NCI-H524 (cell line): ENCODE results near the gene TRPM8.
"Not testable (repeated sequence)": the region's sequence is repeated elsewhere in the genome, so short reads cannot be mapped to it uniquely, and the experiment has no call there.

Experiments
- DNase-seq, 2 experiments: peaks; one replicate each; lab custom pipeline; 2025; lab: John Stamatoyannopoulos, UW

TRPM8 gene

DNA sequence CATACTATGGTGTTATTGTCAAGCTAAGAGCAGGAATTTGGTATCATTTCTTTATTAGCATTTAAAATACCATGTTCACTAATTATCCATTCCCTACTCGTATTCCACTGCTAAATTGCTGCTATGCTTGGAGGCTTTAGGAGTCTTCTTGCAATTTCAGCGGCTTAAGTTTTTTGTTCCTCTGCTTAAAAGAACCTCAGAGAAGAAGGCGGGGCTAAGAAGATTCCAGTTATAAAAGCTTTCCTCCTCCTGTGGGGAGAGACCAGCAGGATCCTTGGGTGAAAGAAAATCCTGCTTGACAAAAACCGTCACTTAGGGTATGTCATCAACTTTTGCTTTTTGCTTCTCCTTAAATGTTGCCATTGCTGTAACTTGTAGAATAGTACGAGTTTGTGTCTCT, at the start of gene TRPM8:
TSS of gene TRPM8 (plus strand) at position 258 of the 400 bp plus-strand sequence. CDS start 9,165 bp downstream, outside the sequence.
- DNase-seq = no peak

DNA sequence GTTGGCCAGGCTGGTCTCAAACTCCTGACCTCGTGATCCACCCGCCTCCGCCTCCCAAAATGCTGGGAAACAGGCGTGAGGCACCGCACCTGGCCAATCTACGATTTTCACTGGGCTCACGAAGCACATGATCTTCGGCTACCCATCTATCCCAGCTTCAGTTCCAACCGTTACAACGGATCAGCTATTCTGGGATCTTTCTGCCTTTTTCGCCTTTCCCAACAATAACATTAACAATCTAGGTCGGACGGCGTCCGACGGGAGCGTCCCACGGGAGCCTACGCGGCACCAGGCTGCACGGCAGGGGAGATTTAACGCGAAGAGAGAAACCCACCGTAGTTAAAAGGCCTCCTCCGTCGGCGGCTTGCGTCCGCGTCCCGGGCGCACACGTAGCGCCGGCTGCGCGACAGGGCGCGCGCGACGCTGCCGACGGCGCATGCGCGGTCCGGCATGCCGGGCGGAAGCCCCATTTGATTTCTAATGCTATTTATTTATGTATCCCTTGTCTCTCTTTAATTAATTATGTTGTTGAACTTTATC, 49.1 kb upstream of the TRPM8 start, which contains the start of gene MSL3B:
TSS of gene MSL3B (minus strand) at position 394 of the 540 bp plus-strand sequence.
- peak; percentile 22 to 67 for DNase-seq

DNA sequence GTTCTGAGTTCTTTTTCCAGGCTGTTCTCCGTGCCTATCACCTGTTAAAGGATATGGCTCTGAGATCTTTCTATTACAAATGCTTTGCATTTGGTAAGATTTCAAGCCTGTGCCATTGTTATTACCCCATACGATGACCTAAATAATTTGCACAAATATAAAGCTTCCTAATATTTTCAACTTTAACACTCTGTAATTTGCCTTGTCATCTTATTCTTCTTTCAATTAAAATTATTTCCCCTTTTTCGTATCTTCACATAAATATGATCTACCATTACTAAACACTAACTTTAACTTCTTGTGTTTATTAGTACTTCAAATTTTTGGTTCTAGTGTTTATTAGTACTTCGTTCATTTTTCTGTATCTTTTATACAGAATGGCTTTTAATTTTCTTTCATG, 45.7 kb upstream of the TRPM8 start:
- DNase-seq = no peak

DNA sequence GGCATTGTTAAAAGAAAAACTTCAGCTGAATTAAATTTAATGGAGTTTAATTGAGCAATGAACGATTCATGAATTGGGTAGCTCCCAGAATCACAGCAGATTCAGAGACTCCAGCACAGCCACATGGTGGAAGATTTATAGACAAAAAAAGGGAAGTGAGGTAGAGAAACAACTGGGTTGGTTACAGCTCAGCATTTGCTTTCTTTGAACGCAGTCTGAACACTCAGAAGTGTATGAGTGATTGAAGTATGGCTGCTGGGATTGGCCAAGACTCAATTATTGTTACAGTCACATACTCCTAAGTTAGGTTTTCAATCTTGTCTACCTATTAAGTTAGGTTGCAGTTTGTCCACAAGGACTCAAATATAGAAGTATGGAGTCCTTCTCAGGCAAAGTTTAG, 45.0 kb upstream of the TRPM8 start:
- DNase-seq = not testable (repeated sequence)

DNA sequence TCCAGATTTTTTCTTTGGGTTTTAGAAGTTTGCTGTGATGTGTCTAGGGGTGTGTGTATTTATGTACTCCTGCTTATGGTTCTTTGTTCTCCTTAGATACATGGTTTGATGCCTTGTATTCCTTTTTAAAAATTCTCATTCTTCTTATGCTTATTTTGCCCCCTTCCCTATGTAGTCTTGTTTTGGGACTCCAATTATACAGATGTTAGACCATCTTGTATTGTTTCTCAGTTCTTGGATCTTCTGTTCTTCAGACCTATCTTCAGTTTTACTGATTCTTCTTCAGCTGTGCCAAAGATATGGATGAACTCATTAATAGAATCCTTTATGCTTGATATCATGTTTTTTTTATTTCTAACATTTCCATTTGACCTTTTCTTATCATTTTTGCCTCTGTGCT, 34.8 kb upstream of the TRPM8 start:
- DNase-seq = no peak

DNA sequence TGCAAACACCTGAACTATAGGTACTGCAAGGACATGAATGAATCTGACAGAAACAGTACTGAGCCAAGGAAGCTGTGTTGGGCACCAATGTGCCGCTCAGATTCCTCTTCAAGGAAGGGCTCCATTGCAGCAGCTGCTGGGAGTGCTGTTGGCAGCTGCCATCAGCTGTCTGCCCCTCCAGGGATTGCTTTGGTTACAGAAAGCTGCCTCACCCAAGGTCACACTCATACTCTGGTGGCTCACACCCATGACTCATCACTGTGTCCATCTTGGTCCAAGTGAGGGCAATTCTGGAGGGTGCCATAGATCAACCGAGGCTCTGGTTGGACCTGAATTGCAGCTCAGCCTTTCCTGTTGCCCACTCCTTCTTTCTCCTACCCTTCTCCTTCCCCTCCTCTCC, 24.4 kb upstream of the TRPM8 start:
- DNase-seq = no peak

DNA sequence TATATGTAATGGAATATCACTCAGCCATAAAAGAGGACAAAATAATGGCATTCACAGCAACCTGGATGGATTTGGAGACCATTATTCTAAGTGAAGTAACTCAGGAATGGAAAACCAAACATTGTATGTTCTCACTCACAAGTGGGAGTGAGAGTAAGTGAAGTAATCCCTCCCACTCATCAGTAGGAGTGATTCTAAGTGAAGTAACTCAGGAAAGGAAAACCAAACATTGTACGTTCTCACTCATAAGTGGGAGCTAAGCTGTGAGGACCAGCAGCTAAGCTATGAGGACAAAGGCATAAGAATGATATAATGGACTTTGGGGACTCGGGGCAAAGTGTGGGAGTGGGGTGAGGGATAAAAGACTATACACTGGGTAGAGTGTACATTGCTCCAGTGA, 20.9 kb upstream of the TRPM8 start:
- not testable (repeated sequence) for DNase-seq

DNA sequence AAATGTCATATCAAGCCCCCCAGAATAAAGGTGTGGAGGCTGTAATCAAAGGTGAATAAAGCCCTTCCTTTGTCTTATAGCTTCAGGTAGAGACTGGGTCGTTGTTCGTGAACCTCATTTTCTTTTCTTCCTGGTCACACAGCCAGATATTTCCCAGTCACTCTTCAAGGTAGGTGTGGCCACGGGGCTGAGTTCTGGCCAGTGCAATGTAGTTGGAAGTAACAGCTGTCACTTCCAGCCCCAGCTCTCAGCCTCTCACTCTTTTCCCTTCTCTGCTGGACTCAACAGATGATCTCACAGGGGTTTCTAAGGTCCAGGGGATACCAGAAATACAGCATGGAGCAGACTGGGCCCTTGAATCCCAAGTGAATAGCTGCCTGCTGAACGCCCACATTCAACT, 15.8 kb upstream of the TRPM8 start:
- DNase-seq = peak in 1 of 2 experiments; percentile 5

DNA sequence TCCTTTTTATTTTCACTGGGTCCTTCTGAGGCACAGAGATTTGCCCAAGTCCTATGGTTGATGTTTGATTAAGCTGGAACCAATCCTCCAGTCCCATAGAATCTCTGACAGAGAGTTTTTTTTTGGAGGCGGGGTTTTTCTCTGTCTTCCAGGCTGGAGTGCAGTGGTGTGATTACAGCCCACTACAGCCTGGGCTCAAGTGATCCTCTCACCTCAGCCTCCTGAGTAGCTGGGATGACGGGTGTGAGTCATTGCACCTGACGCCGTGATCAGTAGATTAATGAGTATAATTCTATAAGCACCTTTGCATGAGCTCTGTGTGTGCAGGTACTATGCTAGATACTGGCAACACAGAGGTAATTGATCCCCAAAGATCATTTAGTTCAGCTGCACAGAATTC, 15.3 kb upstream of the TRPM8 start:
- DNase-seq = no peak

DNA sequence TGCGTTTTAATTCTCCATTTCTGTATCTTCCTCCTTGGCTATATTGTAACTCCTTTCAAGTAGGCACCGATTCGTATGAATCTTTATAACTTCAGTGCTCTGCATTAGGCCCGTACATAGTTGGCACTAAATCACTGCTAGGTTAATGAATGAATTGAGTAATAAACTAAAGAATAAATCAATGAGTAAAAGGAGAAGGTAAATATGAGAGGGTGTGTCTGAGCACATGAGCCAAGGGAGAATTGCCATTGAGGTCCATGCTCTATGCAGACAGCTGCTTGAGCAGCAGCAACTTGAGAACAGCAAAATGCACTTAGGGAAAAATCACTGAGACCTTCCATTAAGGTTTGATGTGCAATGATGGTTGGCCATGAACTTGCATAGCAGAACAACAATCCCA, 11.2 kb upstream of the TRPM8 start:
- no peak for DNase-seq

DNA sequence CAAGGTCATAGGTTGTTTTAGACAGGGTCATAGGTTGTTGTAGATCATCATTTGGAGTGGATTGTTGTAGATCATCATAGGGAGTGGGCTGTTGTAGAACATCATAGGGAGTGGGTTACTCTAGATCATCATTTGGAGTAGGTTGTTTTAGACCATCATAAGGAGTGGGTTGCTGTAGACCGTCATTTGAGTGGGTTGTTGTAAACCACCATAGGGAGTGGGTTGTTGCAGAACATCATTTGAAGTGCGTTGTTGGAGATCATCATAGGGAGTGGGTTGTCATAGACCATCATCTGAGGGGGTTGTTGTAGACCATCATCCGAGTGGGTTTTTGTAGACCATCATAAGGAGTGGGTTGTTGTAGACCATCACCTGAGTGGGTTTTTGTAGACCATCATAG, 9.5 kb upstream of the TRPM8 start:
- DNase-seq = no peak

DNA sequence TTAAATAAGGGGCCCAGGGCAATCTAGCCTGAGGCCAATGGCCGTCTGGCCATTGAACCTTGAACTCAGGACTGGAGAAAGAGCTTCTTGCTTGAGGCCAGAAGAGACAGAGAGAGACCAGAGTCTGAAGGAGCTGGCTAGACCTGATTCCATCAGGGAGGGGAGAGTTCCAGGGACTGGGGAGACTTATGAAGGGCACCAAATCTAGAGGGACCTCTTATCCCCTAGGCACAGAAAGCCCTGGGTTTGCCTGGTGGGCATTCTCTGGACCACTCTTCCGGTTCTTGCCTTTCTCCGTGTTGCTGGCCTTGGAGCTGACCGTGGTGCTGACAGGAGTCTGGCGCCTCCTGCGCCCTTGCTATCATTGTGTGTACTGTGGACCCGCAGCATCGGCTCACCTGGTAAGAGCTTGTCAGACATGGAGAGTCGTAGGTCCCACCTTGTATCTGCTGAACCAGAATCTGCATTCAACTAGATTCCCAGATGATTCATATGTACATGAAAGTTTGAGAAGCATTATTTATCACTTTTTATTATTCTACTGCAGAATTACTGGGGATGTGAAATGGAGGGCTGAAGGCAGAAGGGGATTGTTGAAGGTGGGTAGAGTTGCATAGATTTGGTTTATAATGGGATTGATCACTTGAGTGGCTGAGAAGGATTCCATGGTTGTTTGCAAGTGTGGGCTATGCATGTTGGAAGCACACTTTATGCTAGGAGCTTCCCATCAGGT, 4.3 kb upstream of the TRPM8 start:
- no peak for DNase-seq

DNA sequence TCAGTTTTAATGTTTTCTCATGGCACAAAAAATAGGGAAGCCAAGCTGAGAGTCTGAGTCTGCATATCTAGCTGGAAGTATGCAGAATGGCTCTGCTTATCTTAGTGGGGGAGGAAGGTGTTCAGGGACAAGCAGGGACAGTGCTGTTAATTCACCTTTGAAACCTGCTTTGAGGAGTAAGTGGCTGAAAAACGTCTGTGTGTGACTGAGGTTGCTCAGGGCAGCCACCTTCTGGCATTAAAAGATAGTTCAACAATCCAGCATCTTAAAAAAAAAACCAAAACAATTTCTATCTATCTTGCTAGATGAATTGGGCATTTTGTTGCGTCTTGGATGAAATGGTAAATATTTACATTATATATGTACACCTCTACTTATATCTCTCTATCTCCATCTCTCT, 2.0 kb upstream of the TRPM8 start:
- peak in 1 of 2 experiments; percentile 28 for DNase-seq

DNA sequence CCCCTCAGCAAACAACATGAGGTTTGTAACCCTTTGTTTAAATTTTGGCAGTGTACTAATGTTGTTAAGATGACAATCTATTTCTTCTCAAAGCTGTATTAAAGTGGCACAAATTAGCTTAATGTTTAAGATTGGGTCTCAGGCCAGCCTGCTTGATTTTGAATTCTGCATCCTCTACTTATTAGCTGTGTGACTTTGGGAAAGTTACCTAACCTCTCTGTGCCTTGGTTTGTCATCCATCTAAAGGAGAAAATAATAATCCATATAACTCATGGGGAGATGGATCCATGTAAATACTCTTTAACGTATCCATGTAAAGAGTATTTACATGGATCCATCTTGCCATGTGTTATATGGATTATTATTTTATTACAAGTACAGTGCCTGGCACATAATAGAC, 2.1 kb downstream of the TRPM8 start:
- DNase-seq = no peak

DNA sequence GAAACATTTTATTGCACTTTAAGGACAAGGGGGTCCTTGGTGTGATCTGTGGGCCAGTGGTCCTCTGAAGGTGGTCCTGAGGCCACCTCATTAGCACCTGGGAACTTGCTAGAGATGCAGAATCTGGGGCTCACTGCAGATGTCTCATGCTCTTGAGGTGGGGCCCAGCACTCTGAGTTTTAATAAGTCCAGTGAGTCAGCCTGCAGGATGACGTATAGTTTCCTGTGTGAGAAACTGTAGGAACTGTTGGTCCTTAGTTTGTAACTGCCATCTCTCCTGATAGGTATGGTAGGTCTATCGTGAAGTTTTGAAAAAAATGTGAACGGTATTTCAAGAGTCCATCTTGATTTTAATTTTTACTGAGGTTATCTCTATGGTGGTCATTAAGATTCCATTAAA, 2.8 kb downstream of the TRPM8 start:
- no peak for DNase-seq

DNA sequence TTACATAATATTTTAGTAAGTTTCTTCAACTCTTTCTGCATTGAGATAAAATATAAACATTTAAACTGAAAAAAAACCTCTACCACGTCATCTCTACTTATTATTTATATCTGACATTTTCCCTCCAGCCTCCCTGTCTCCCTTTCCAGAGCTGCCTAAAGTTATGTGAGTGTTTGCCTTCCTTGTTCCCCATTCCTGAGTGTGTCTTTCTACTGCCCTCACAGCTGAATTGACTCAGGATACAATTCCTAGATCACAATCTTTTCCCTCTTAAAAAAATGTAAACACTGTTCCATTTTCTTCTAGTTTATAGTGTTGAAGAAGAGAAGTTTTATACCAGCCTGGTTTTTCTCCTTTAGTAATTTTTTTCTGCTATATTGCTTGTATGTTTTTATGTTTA, 5.3 kb downstream of the TRPM8 start:
- no peak for DNase-seq

DNA sequence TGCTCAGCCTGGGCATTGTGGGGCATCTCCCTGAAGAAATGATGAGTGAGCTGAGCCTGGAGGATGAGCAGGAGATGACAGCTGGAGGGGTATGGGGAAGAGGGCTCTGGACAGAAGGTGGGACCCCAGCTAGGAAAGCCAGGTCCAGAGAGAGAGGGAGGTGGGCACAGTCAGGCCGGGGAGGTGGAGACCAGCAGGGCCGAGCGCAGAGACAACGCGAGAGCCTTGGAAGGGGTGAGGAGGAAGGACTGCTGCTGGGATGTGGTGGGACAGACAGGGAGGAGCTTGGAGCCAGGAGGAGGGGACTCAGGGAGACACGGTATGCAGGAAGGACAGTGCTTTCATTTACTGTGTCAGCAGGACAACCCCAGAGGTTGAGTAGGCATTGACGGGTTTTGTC, 8.2 kb downstream of the TRPM8 start:
- no peak for DNase-seq

DNA sequence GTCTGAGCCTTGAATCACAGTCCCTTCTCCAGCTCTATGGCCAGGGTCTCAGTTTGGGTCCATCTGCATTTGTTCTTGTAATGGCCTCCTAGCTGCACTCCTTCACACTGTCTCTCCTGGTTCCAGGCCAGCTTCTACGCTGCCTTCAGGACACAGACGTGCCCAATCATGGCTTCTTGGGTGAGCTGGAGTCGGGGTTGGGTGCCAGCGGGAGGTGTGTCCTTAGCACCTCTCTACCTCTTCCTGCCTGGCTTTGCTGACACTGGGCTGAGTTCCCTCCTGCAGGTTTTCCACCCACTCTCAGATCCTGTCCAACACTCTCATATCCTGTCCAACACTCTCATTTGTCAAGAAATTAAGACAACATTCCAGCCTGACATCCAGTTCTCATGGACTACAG, 9.6 kb downstream of the TRPM8 start:
- no peak for DNase-seq

DNA sequence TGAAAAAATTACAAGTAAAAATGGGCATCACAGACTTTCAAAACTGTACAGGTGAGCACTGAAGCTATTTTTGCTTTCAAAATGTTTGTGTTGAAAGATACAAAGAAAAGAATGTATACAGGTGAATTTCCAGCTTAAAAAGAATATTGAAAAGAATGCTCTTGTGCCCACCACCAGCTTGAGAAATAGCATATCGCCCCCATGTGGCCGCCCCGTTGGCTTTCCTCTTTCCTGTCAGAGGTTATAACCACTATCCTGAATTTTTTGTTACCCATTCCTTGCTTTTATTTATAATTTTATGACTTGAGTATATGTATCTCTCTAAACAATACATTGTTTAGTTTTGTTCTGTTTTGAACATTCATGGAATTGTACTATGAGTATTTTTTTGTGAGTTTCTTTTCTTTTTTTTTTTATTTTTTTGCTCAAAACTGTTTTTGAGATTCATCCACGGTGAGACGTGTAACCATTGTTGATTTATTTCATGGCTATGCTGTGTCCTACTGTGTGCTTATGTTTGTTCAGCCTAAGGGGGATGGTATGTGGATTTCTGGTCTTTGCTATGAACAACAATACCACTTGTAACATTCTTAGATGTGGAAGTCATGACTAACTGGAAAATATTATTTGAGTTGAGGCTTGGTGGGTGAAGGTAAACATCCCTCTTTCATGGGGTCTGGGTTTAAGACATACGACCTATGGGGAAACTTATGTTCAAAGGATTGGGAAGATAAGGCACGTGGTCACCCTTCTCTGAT, 11.6 kb downstream of the TRPM8 start:
- peak; percentile 7 to 38 for DNase-seq

DNA sequence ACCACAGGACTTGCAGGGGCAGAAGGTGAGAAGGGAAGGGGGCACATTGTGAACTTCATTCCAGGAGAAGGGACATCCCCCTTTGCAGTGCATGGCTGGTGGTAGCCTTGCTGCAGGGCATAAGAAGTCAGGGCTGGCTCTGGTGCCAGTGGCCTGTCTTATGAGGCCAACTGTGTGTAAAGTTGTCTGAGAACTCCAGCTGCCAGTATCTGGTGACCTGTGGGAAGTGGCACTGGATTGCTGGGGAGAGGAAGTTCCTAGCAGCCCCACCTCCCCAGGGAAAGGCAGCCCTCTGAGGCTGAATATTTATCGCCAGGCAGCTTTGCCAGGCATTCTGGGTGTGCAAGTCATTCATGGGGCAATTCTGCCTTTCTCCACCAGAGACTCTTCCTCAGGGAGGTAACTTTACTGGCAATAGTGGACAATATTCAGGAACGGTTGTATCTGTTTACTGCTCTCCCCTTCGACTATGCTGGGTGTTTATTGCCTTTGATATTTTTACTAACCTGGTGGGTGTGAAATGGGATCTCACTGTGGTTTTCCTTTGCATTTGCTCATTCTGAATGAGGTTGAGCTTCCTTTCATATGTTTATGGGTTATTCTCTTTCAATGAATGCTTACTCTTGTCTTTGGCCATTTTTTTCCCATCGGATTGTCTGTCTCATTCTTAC, 12.3 kb downstream of the TRPM8 start:
- no peak for DNase-seq

DNA sequence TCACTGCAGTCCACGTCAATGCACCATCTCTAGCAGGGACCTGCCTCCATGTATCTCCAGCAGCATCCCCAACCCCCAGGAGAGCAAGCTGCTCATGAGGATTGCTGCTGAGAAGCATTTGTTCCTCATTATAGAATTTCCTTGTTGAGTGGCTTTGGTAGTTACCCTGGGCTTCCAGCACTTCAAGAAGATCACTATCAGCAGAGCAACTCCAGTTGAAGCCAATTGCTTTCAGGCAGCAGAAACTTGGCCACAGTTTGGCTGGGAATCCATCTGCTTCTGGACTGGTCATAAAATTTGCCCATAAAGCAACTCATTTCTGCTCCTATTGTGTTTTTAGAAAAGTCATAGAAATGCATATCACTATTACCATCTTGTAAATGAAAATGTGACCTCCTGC, 17.4 kb downstream of the TRPM8 start:
- DNase-seq = no peak

DNA sequence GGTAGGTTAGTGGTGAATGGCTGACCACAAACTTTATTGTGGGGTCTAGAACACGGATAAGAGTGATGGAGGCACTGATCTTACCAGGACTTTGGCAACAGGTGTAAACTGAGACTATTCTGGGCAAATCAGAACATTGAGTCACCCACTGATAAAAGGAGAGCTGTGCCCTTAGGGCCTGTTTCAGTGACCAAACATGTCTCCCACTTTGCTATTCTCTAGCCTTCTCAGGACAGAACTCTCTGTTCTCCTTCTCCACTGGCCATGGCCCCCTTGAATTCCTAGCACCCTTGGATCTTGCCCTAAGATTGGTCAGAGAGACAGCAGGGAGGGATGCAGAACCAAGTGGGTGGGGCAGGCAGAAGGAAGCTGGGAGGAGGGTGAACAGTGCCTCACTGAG, 18.3 kb downstream of the TRPM8 start:
- DNase-seq = no peak

DNA sequence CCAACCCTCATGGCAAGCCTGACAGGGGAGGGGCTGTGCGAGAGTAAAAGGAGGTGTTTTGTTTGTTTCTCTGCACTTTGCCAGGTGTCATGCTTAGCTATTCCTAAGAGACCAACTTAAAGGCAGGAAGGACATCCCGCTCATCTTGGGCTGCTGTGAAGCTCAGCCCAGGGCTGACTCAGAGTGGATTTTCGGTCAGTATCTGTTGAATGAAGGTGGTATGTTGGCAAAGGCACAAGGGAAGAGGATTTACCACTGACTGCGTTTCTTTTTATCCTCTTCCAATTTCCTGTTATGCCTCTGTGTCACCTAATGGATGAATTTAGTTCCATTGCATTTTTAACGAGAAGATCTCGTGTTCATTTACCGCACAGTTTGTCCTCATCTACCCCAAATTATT, 18.9 kb downstream of the TRPM8 start:
- no peak for DNase-seq
